Adrenal gland (tissue), 19 donors: Measurements from ENCODE around the gene FLT1. TPM values are rescaled to one million over a fixed set of nuclear protein-coding genes. Genes with fewer than 3 reads are reported as not detected.
A peak's percentile ranks its signal among the peaks of the same experiment; 100 is the strongest.

Source experiments
- DNase-seq, 7 donors: peaks; one replicate each; pipeline ENCODE4 v3.0.0-alpha.2; 2019 to 2020
- H3K27ac ChIP-seq, 5 donors: fragments of 200-600 bp; sonication (generic) in 4 of 5; 1 replicate in 3 of 5; 2 replicates in 2 of 5; pipeline versions ENCODE4 v1.5.1 to v1.8.0; 2016 to 2020; ENCODE audit warnings: mild to moderate bottlenecking in 1 of 5
- H3K27me3 ChIP-seq: fragments of 200-600 bp; 2 replicates; pipeline ENCODE4 v1.8.0; 2021
- H3K36me3 ChIP-seq, 2 donors: fragments of 200-600 bp; replicated peaks in 1 of 2; 1 replicate in 1 of 2; 2 replicates in 1 of 2; pipeline versions ENCODE4 v1.5.1 to v1.8.0; 2018 to 2022
- H3K4me1 ChIP-seq, 2 donors: fragments of 200-600 bp; replicated peaks in 1 of 2; 1 replicate in 1 of 2; 2 replicates in 1 of 2; pipeline versions ENCODE4 v1.5.1 to v1.8.0; 2018 to 2021
- H3K4me3 ChIP-seq, 4 donors: fragments of 200-600 bp; sonication (generic) in 3 of 4; one replicate each; pipeline ENCODE4 v1.5.1; 2016 to 2018
- H3K9me3 ChIP-seq, 3 donors: fragments of 200-600 bp; sonication (generic) in 1 of 3; replicated peaks in 1 of 3; 1 replicate in 2 of 3; 2 replicates in 1 of 3; pipeline versions ENCODE4 v1.5.1 to v1.8.0; 2016 to 2021
- POLR2A ChIP-seq, 2 donors: fragments of 450-650 bp; IDR thresholded peaks; one replicate each; pipeline ENCODE4 v1.6.1; 2017; ENCODE audit warnings: antibody characterized with exemption in 2 of 2, mild to moderate bottlenecking in 2 of 2, moderate library complexity in 1 of 2
- WGBS, 4 donors: extraction: QIAGEN DNeasy Blood & Tissue Kit in 2 of 4; methylation state at CpG; one replicate each; pipeline versions ENCODE4 v1.1.5 to v1.1.7; 2013 to 2017; 5-methylcytosine and 5-hydroxymethylcytosine counted together
- intact Hi-C, 2 donors: fragments of 100-400 bp; cut with DNase I; formaldehyde crosslinking; loops; one replicate each; pipeline versions ENCODE4 v1.14.1 to v1.15.0; 2022 to 2023
- long read RNA-seq, 10 donors: library from polyadenylated mRNA in 3 of 10; unstranded in 2 of 10; stranded (forward) in 1 of 10; transcript quantifications; one replicate each; pipeline ENCODE4 v2.0.0 and lab custom pipeline, GENCODE V29; 2021 to 2026
- polyA plus RNA-seq, 3 donors: library from polyadenylated mRNA; stranded (reverse); fragments of 200-250 nt in 2 of 3; fragments of 350-450 nt in 1 of 3; fragmentation: Illumina TruSeq in 1 of 3; extraction: RNeasy Lipid Tissue Mini Kit (QIAGEN cat#74804) in 1 of 3; gene quantifications; one replicate each; pipeline ENCODE4 v1.2.3, GENCODE V29; 2013 to 2014
- total RNA-seq, 9 donors: library from RNA; depleted of rRNA in 4 of 9; stranded (reverse); fragments of >200 nt in 4 of 9; fragments of 120-200 nt in 1 of 9; fragmentation: NEBNext Ultra II Directional in 1 of 9; extraction: Animal tissue kit (Norgen Biotek cat#: 25700) in 1 of 9; gene quantifications; one replicate each; pipeline versions ENCODE4 v1.1.0 to v1.2.4, GENCODE V29; 2013 to 2023
- TF ChIP-seq, protein P1 (sequence below), 6 experiments: fragments of 450-650 bp in 4 of 6; fragments of 200-600 bp in 2 of 6; sonication (generic) in 1 of 6; IDR thresholded peaks; 1 replicate in 5 of 6; 2 replicates in 1 of 6; pipeline versions ENCODE4 v1.5.1 to v1.8.0; 2016 to 2021; ENCODE audit warnings: antibody characterized with exemption in 6 of 6, mild to moderate bottlenecking in 2 of 6, moderate library complexity in 1 of 6
- donor health status: healthy with polysubstance abuse.
- donor health status: Bipolar disorder and iron deficiency.
- donor health status: DM: yes; HTN: yes; CAD: no.
- donor health status: DM: no; HTN: no; CAD: no.
- donor health status: DM: no; HTN: no; CAD: no.
- donor health status: DM: yes; HTN: yes; CAD: no.

FLT1 gene
- total RNA-seq (10 to 100 TPM; 18.1 to 55.9 (median 24.3) TPM), polyA plus RNA-seq (10 to 100 TPM in 1 of 3 donors, 1 to 10 TPM in 2; 2.7 to 25.4 (median 6.0) TPM)
- long read RNA-seq, donor 1: 0 reads
- long read RNA-seq, donor 2, full-length matches to known transcripts: 1 of 1 reads
- long read RNA-seq, donor 2, partial matches to known transcripts: 0 of 1 reads
- long read RNA-seq, donor 2, other reads (novel, unspliced or antisense): 0 of 1 reads
- long read RNA-seq, donor 3, full-length matches to known transcripts: 1 of 1 reads
- long read RNA-seq, donor 3, partial matches to known transcripts: 0 of 1 reads
- long read RNA-seq, donor 3, other reads (novel, unspliced or antisense): 0 of 1 reads
- long read RNA-seq, donor 4, partial matches to known transcripts: 0 of 1 reads
- long read RNA-seq, donor 4, other reads (novel, unspliced or antisense): 1 of 1 reads
- long read RNA-seq, donor 5, full-length matches to known transcripts: 14 of 25 reads
- long read RNA-seq, donor 5, partial matches to known transcripts: 9 of 25 reads
- long read RNA-seq, donor 5, other reads (novel, unspliced or antisense): 2 of 25 reads
- long read RNA-seq, donor 6, partial matches to known transcripts: 2 of 5 reads
- long read RNA-seq, donor 6, other reads (novel, unspliced or antisense): 3 of 5 reads
- long read RNA-seq, donor 7: 0 reads
- long read RNA-seq, donor 8, partial matches to known transcripts: 5 of 5 reads
- long read RNA-seq, donor 8, other reads (novel, unspliced or antisense): 0 of 5 reads
- long read RNA-seq, donor 9, full-length matches to known transcripts: 1 of 1 reads
- long read RNA-seq, donor 9, partial matches to known transcripts: 0 of 1 reads
- long read RNA-seq, donor 9, other reads (novel, unspliced or antisense): 0 of 1 reads
- long read RNA-seq, donor 10, full-length matches to known transcripts: 1 of 1 reads
- long read RNA-seq, donor 10, partial matches to known transcripts: 0 of 1 reads
- long read RNA-seq, donor 10, other reads (novel, unspliced or antisense): 0 of 1 reads

DNA sequence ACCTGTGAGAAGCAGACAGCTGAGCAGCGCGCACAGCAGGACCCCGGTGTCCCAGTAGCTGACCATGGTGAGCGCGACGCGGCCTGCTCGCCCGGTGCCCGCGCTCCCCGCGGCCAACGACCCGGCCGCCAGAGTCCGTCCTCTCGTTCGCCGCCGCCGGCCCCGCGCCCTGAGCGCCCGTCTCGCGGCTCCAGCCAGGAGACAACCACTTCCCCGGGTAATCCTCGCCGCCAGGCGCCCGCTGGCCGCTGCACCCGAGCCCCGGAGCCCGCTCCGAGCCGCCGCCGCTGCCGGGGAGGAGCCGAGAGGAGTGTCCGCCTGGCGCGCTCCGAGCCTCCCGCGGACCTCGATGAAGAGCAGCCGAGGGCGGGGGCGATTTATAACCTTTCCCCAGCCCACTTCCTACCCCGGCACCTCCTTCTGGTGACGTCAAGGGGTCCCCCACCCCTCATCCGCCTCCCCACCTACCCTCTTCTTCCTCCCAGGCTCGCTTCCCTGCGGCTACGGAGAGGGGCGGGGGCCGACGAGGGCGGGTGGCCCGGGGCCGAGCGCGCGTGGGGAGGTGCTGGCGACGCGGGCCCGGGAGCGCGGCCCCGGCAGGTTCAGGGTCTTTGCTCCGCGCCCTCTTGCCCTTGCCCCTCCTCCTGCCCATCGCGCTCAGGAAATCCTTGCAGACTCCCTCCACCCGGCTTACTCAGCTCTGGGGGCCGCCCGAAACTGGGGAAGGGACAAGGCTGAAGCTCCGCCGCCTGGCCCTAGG lies at the start of gene FLT1:
Gene FLT1 (minus strand): TSS at position 351 of the 760 bp plus-strand sequence. CDS start 285 bp downstream, at position 66.
- peaks cover 15 to 21% of the 10 kb centered on the region in 2 donors for H3K4me1 ChIP-seq
- WGBS, 4 donors: 0 to 4% (median 1%) methylated on average over 4 to 84 of the region's 84 CpGs
- peak within 1 kb of the TSS in 3 of 5 donors; percentile 2 to 77 (median 44) for H3K27ac ChIP-seq
- peak within 1 kb of the TSS in 1 of 4 donors; percentile 59 for H3K4me3 ChIP-seq
- DNase-seq: peak; percentile 36 to 72 (median 47)
- H3K9me3 ChIP-seq: no peaks in the 10 kb centered on the region
- no peaks in the 10 kb centered on the region for H3K36me3 ChIP-seq
- H3K27me3 ChIP-seq: peaks cover 59% of the 10 kb centered on the region
- TF ChIP-seq, protein P1, sequence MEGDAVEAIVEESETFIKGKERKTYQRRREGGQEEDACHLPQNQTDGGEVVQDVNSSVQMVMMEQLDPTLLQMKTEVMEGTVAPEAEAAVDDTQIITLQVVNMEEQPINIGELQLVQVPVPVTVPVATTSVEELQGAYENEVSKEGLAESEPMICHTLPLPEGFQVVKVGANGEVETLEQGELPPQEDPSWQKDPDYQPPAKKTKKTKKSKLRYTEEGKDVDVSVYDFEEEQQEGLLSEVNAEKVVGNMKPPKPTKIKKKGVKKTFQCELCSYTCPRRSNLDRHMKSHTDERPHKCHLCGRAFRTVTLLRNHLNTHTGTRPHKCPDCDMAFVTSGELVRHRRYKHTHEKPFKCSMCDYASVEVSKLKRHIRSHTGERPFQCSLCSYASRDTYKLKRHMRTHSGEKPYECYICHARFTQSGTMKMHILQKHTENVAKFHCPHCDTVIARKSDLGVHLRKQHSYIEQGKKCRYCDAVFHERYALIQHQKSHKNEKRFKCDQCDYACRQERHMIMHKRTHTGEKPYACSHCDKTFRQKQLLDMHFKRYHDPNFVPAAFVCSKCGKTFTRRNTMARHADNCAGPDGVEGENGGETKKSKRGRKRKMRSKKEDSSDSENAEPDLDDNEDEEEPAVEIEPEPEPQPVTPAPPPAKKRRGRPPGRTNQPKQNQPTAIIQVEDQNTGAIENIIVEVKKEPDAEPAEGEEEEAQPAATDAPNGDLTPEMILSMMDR (IDR thresholded peaks at IDR 0.05): no peak
- peak; percentile 53 to 63 for TF ChIP-seq POLR2A (IDR thresholded peaks at IDR 0.05)
- intact Hi-C loops: no loop called here

DNA sequence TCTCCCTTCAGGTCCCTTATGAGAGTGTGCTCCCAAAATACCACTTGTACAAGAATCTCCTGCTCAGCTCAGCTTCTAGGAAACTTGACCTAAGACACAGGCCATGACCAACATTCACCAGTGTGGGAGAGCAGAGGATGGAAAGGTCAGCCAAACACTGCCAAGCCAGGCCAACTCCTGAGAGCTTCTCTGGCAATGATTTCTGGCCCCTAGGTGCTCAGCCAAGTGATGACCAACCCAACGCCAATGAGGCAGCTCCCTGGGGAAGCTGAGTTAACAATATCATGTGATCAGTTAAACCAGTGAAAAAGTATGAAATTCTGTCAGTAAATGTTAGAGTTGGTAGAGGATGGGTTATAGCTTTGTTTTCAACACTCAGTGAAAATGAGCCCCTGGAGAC lies 49.1 kb upstream of the FLT1 start:
- Histone ChIP-seq H3K27ac (no peak overlapping the region), H3K36me3 (no peaks in the 10 kb centered on the region), H3K27me3 (no peaks in the 10 kb centered on the region), H3K4me1 (no peaks in the 10 kb centered on the region), H3K4me3 (no peak overlapping the region), H3K9me3 (no peaks in the 10 kb centered on the region)
- intact Hi-C loops: no loop called here
- no peak for TF ChIP-seq POLR2A (IDR thresholded peaks at IDR 0.05)
- TF ChIP-seq, protein P1 (IDR thresholded peaks at IDR 0.05): no peak
- no peak for DNase-seq
- 56 to 72% (median 65%) methylated on average over 1 of the region's 1 CpG for WGBS, 4 donors

DNA sequence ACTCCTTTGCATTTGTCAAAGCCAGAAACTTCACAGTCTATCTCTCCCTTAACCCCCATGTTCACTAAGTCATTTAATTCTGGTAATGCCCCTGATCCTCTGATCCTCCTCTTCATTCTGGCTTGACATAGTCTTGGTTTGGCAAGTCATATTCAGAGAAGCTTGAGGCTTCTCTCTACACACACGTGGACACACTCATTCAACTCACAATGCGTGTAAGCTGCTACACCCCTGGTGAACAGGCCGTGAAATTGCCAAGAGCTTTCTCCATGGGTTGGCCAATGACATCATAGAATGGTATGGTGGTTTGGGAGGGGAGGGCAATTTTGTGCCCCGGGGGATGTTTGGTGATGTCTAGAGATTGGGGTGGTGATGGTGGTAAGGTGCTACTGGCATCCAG lies 47.9 kb upstream of the FLT1 start:
- no peaks in the 10 kb centered on the region for H3K4me1 ChIP-seq
- intact Hi-C loops: no loop called here
- no peaks in the 10 kb centered on the region for H3K27me3 ChIP-seq
- H3K4me3 ChIP-seq: no peak overlapping the region
- no peak for DNase-seq
- TF ChIP-seq, protein P1 (IDR thresholded peaks at IDR 0.05): no peak
- TF ChIP-seq POLR2A (IDR thresholded peaks at IDR 0.05): no peak
- no peaks in the 10 kb centered on the region for H3K36me3 ChIP-seq
- no peaks in the 10 kb centered on the region for H3K9me3 ChIP-seq
- H3K27ac ChIP-seq: no peak overlapping the region
- 79 to 91% (median 84%) methylated on average over 4 of the region's 4 CpGs for WGBS, 4 donors
